Breast epithelium (tissue), 4 donors: ENCODE results near the gene PTPRM. TPM values are rescaled to one million over a fixed set of nuclear protein-coding genes. Genes with fewer than 3 reads are reported as not detected.

ENCODE experiments used
- DNase-seq, 2 donors: peaks; one replicate each; pipeline ENCODE4 v3.0.0-alpha.2; 2019; ENCODE audit warnings: low spot score in 2 of 2
- H3K27ac ChIP-seq, 2 donors: fragments of 200-600 bp; sonication (generic) in 1 of 2; one replicate each; pipeline ENCODE4 v1.5.1; 2016 to 2019; ENCODE audit warnings: mild to moderate bottlenecking in 1 of 2
- H3K27me3 ChIP-seq, 2 donors: fragments of 200-600 bp; sonication (generic) in 1 of 2; one replicate each; pipeline versions ENCODE4 v1.5.1 to v1.6.0; 2017 to 2019; ENCODE audit warnings: control low read depth in 1 of 2, mild to moderate bottlenecking in 1 of 2
- H3K36me3 ChIP-seq: fragments of 200-600 bp; one replicate; pipeline ENCODE4 v1.5.1; 2019
- H3K4me1 ChIP-seq, 2 donors: fragments of 200-600 bp; sonication (generic); one replicate each; pipeline ENCODE4 v1.5.1; 2016 to 2019; ENCODE audit warnings: control low read depth in 1 of 2
- H3K4me3 ChIP-seq, 3 donors: fragments of 200-600 bp; sonication (generic); 1 replicate in 2 of 3; 2 replicates in 1 of 3; pipeline ENCODE4 v1.5.1; 2016 to 2019; ENCODE audit warnings: mild to moderate bottlenecking in 3 of 3, moderate library complexity in 2 of 3
- H3K9me3 ChIP-seq, 2 donors: fragments of 200-600 bp; sonication (generic) in 1 of 2; one replicate each; pipeline ENCODE4 v1.5.1; 2016 to 2019; ENCODE audit warnings: control low read depth in 1 of 2
- CTCF ChIP-seq, 3 donors: fragments of 450-650 bp; IDR thresholded peaks; one replicate each; pipeline ENCODE4 v1.5.1; 2016 to 2017; ENCODE audit warnings: antibody characterized with exemption in 3 of 3, mild to moderate bottlenecking in 3 of 3, moderate library complexity in 3 of 3
- POLR2A ChIP-seq: fragments of 450-650 bp; IDR thresholded peaks from one replicate; pipeline ENCODE4 v1.6.1; 2016; ENCODE audit warnings: antibody characterized with exemption, mild to moderate bottlenecking, moderate library complexity
- POLR2AphosphoS5 ChIP-seq, 3 donors: sonication (generic); formaldehyde crosslinking; IDR thresholded peaks; one replicate each; pipeline ENCODE4 v1.6.1; 2017; ENCODE audit warnings: antibody characterized with exemption in 3 of 3
- intact Hi-C: fragments of 100-400 bp; cut with DNase I; formaldehyde crosslinking; loops from one replicate; pipeline ENCODE4 v1.15.1; 2023; ENCODE audit warnings: low total_unique reads
- total RNA-seq, 3 donors: library from RNA; depleted of rRNA; stranded (reverse); fragments of >200 nt; gene quantifications; one replicate each; pipeline ENCODE4 v1.1.0, GENCODE V29; 2016

PTPRM gene
- total RNA-seq, 3 donors from 2014 or later: 41.7 to 181 (median 140) TPM

- no peaks in the 10 kb centered on the region for H3K4me1 ChIP-seq
- TF ChIP-seq POLR2A (no peak), POLR2AphosphoS5 (IDR thresholded peaks at IDR 0.05) (no peak), CTCF (IDR thresholded peaks at IDR 0.05) (no peak)
- no peak overlapping the region for H3K4me3 ChIP-seq
- no peaks in the 10 kb centered on the region for H3K27me3 ChIP-seq
- no peaks in the 10 kb centered on the region for H3K36me3 ChIP-seq
- no peaks in the 10 kb centered on the region for H3K9me3 ChIP-seq
- intact Hi-C loops: no loop called here
- H3K27ac ChIP-seq: no peak overlapping the region
- no peak for DNase-seq
Measured at GRCh38 chr18:8300751-8301410, 733.8 kb downstream of the PTPRM start.

GRCh38 chr18:8301427-8302172, 734.5 kb downstream of the PTPRM start:
- intact Hi-C loops: loop anchor here (2.0 kb wide), 1 partner anchor 61 kb away; no protein-coding TSS in a partner anchor
- H3K36me3 ChIP-seq: no peaks in the 10 kb centered on the region
- H3K4me3 ChIP-seq: no peak overlapping the region
- TF ChIP-seq CTCF (IDR thresholded peaks at IDR 0.05): no peak
- no peak for TF ChIP-seq POLR2AphosphoS5 (IDR thresholded peaks at IDR 0.05)
- TF ChIP-seq POLR2A: no peak
- H3K4me1 ChIP-seq: no peaks in the 10 kb centered on the region
- H3K9me3 ChIP-seq: no peaks in the 10 kb centered on the region
- no peaks in the 10 kb centered on the region for H3K27me3 ChIP-seq
- no peak overlapping the region for H3K27ac ChIP-seq
- DNase-seq: no peak

GRCh38 chr18:8303151-8303755, 736.1 kb downstream of the PTPRM start:
- DNase-seq: no peak
- H3K36me3 ChIP-seq: no peaks in the 10 kb centered on the region
- H3K4me3 ChIP-seq: no peak overlapping the region
- H3K4me1 ChIP-seq: no peaks in the 10 kb centered on the region
- intact Hi-C loops: loop anchor here (2.0 kb wide), 1 partner anchor 62 kb away; no protein-coding TSS in a partner anchor
- no peak overlapping the region for H3K27ac ChIP-seq
- TF ChIP-seq POLR2AphosphoS5 (IDR thresholded peaks at IDR 0.05) (no peak), POLR2A (no peak), CTCF (IDR thresholded peaks at IDR 0.05) (no peak)
- H3K9me3 ChIP-seq: no peaks in the 10 kb centered on the region
- no peaks in the 10 kb centered on the region for H3K27me3 ChIP-seq

GRCh38 chr18:8307960-8308359, 740.8 kb downstream of the PTPRM start:
- TF ChIP-seq POLR2AphosphoS5 (IDR thresholded peaks at IDR 0.05): no peak
- no peak for TF ChIP-seq POLR2A
- TF ChIP-seq CTCF (IDR thresholded peaks at IDR 0.05): no peak
- intact Hi-C loops: no loop called here
- no peaks in the 10 kb centered on the region for H3K4me1 ChIP-seq
- no peak overlapping the region for H3K27ac ChIP-seq
- no peak overlapping the region for H3K4me3 ChIP-seq
- no peaks in the 10 kb centered on the region for H3K27me3 ChIP-seq
- no peak for DNase-seq
- no peaks in the 10 kb centered on the region for H3K9me3 ChIP-seq
- no peaks in the 10 kb centered on the region for H3K36me3 ChIP-seq

GRCh38 chr18:8313043-8313442, 745.9 kb downstream of the PTPRM start:
- intact Hi-C loops: no loop called here
- DNase-seq: no peak
- Histone ChIP-seq H3K4me1 (no peaks in the 10 kb centered on the region), H3K4me3 (no peak overlapping the region), H3K27ac (no peak overlapping the region), H3K36me3 (no peaks in the 10 kb centered on the region), H3K27me3 (no peaks in the 10 kb centered on the region), H3K9me3 (no peaks in the 10 kb centered on the region)
- TF ChIP-seq CTCF (IDR thresholded peaks at IDR 0.05): no peak
- TF ChIP-seq POLR2AphosphoS5 (IDR thresholded peaks at IDR 0.05): no peak
- no peak for TF ChIP-seq POLR2A
